NT2/D1 (cell line): ENCODE results near the gene HSF5.

Experiments used
- DNase-seq: peaks from one replicate; pipeline ENCODE4 v3.0.0-alpha.2; 2011; ENCODE audit warnings: low read depth, low spot score
- H3K27me3 ChIP-seq: 2 replicates; pipeline ENCODE4 v1.6.0; 2011; ENCODE audit warnings: mild to moderate bottlenecking; ENCODE audit not compliant: insufficient read length, insufficient read depth
- H3K36me3 ChIP-seq: 2 replicates; pipeline ENCODE4 v1.6.1; 2011; ENCODE audit warnings: mild to moderate bottlenecking, low read length, mixed read lengths; ENCODE audit not compliant: insufficient read depth, insufficient read length
- H3K4me1 ChIP-seq: 2 replicates; pipeline ENCODE4 v1.5.1; 2011; ENCODE audit not compliant: insufficient read depth, insufficient read length
- H3K4me3 ChIP-seq: 2 replicates; pipeline ENCODE4 v1.5.1; 2011; ENCODE audit warnings: low read depth; ENCODE audit not compliant: insufficient read length
- H3K9ac ChIP-seq: 2 replicates; pipeline ENCODE4 v1.6.0; 2011; ENCODE audit warnings: low read depth; ENCODE audit not compliant: insufficient read length
- H3K9me3 ChIP-seq: 2 replicates; pipeline ENCODE4 v1.5.1; 2011; ENCODE audit warnings: mild to moderate bottlenecking, low read length; ENCODE audit not compliant: insufficient read depth
- SUZ12 ChIP-seq: IDR thresholded peaks from 2 replicates; pipeline ENCODE4 v1.6.1; 2011; ENCODE audit not compliant: insufficient read length, insufficient read depth; ENCODE audit errors: extremely low read depth
- YY1 ChIP-seq: IDR thresholded peaks from 2 replicates; pipeline ENCODE4 v1.6.1; 2011; ENCODE audit not compliant: insufficient read length, insufficient read depth
- ZNF274 ChIP-seq: IDR thresholded peaks from 2 replicates; pipeline ENCODE4 v1.6.1; 2011; ENCODE audit warnings: mild to moderate bottlenecking, low read depth, low read length

The HSF5 gene

DNA sequence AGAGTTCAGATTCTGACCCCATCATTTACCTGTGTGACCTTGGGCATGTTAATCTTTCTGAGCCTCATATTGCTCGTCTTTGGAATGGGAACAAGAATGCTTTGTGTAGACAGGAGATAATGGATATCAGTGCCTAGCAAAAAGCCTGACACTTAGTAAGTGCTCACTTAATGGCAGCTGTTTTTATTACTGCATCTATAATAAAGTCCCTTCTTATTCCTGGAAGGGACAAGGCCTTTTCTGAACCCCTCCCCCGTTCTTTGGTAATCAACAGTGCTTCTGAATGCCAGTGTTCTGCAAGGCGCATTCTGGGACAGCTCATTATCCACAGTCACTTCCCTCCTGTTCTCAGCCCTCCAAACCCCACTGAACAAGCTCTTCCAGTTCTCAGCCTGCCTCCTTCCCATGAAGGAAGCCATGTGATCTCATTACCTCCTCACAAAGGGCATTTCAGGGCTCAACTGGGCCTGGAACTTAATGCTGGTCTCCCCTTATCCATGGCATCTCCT, 111.1 kb downstream of the HSF5 start:
- no peak for DNase-seq
- TF ChIP-seq ZNF274, result no peak
- TF ChIP-seq SUZ12, result no peak
- peaks cover 14% of the 10 kb centered on the region for H3K4me1 ChIP-seq
- H3K4me3 ChIP-seq, result no peak overlapping the region
- peaks cover 10% of the 10 kb centered on the region for H3K36me3 ChIP-seq
- H3K27me3 ChIP-seq, result no peaks in the 10 kb centered on the region
- no peak overlapping the region for H3K9ac ChIP-seq
- no peaks in the 10 kb centered on the region for H3K9me3 ChIP-seq

DNA sequence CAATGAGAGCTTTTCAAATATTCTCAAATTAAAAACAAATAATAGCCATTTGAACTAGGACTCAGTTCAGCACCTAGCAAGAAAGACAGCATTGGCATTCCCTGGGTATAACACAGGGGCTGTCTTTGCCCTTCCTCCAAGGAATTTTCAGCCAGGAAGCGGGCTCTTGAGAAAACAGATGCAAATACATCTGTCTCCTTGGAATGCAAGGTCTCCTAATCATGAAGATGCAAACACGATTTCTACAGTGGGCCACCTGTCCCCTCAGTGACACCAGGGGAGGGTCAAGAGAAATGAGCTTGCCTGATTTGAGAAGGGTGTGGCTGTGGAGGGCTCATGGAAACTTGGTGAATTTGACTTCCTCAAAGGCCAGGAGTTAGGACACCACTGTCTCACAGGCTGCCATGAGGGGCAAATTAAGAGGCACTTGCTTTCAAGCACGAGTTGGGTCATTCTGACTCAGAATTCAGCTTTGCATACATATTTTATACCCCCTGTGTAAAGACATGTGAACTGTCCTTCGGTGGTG, 111.7 kb downstream of the HSF5 start:
- Histone ChIP-seq H3K36me3 (peaks cover 12% of the 10 kb centered on the region), H3K27me3 (no peaks in the 10 kb centered on the region), H3K9me3 (no peaks in the 10 kb centered on the region), H3K9ac (no peak overlapping the region), H3K4me1 (peaks cover 14% of the 10 kb centered on the region), H3K4me3 (no peak overlapping the region)
- TF ChIP-seq SUZ12, result no peak
- no peak for TF ChIP-seq YY1
- TF ChIP-seq ZNF274, result no peak
- no peak for DNase-seq

DNA sequence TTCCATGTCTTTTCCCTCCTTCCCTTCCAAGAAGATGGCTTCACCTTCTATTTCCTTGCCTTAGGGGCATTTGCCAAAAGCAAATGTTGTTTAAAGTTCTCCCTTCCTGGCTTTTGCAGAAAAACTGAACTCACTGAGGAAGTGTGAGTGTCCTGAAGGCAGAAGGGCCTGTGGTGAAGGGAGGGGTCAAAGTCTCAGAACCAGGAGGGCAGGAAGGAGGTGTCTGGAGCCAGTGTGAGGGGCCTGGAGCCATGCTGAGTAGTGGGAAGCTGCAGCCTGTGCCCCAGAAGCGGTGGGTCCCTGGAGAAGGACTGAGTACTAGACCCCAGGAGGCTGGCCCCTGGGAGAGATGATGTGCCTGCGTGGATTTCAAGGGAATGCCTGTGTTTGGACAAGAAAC, 112.4 kb downstream of the HSF5 start:
- H3K9ac ChIP-seq, result no peak overlapping the region
- no peak overlapping the region for H3K4me3 ChIP-seq
- DNase-seq, result no peak
- peaks cover 18% of the 10 kb centered on the region for H3K36me3 ChIP-seq
- H3K4me1 ChIP-seq, result peaks cover 16% of the 10 kb centered on the region
- no peaks in the 10 kb centered on the region for H3K9me3 ChIP-seq
- TF ChIP-seq YY1 (no peak), SUZ12 (no peak), ZNF274 (no peak)
- no peaks in the 10 kb centered on the region for H3K27me3 ChIP-seq

DNA sequence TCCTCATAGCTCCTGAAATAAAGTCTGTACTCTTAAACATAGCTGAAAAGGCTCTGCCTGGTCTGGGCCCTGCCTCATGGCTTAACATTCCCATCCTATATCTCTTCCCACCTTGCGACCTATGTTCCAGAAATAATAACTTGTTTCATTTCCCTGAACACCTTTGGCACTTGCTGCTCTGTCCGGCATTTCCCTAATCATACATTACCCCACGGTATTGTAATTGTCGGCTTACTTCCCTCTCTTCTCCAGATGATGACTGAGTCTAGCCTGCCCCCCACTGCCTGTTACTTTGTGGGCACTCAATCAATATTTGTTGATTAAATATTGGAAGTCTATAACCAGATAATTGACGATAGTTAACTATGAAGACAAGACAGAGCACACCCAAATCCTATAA, 113.0 kb downstream of the HSF5 start:
- Histone ChIP-seq H3K27me3 (no peaks in the 10 kb centered on the region), H3K36me3 (peaks cover 23% of the 10 kb centered on the region), H3K9me3 (no peaks in the 10 kb centered on the region), H3K9ac (no peak overlapping the region), H3K4me3 (no peak overlapping the region), H3K4me1 (peaks cover 16% of the 10 kb centered on the region)
- TF ChIP-seq ZNF274, result no peak
- TF ChIP-seq SUZ12, result no peak
- no peak for TF ChIP-seq YY1
- no peak for DNase-seq

DNA sequence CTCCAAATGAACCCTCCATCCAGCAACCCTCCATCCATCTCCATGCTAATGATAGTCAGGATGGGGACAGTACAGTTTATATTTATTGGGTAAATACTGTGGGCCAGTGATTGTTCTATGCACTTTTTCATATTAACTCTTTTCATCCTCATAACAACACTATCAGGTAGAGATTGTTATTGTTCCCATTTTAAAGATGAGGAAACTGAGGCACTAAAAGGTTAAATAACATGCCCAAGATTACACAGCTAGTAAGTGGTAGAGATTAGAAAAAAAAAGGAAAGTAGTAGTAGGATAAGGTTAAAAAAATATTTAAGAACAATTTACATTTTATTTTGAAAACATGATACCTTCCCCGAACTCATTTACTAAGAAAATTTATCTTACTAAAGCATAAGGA, 114.3 kb downstream of the HSF5 start:
- DNase-seq, result no peak
- H3K4me1 ChIP-seq, result peaks cover 16% of the 10 kb centered on the region
- no peaks in the 10 kb centered on the region for H3K27me3 ChIP-seq
- H3K9me3 ChIP-seq, result no peaks in the 10 kb centered on the region
- peaks cover 31% of the 10 kb centered on the region for H3K36me3 ChIP-seq
- no peak overlapping the region for H3K9ac ChIP-seq
- no peak for TF ChIP-seq YY1
- no peak for TF ChIP-seq SUZ12
- TF ChIP-seq ZNF274, result no peak
- no peak overlapping the region for H3K4me3 ChIP-seq

DNA sequence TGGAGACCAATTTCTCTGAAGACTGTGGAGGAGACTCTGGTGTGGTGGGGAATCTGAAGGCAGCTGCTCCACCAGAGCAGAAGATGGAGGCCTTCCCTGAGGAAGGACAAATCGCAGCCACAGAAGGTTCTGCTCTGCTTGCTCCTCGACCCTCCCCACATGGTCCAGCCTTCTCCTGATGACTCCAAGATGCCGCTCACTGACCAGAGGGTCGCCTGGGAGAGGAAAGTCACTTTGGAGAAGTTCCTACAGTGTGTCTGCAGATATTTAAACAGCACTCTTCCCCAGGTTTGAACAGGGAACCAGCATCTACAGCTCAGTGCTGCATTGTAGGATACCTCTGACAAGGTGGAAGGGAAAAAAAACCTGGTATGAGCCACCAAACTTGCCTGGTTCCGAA, 115.2 kb downstream of the HSF5 start:
- no peak overlapping the region for H3K4me3 ChIP-seq
- TF ChIP-seq ZNF274, result no peak
- no peak for TF ChIP-seq YY1
- TF ChIP-seq SUZ12, result no peak
- H3K27me3 ChIP-seq, result no peaks in the 10 kb centered on the region
- no peak overlapping the region for H3K9ac ChIP-seq
- H3K9me3 ChIP-seq, result no peaks in the 10 kb centered on the region
- peaks cover 34% of the 10 kb centered on the region for H3K36me3 ChIP-seq
- H3K4me1 ChIP-seq, result peaks cover 16% of the 10 kb centered on the region
- no peak for DNase-seq

DNA sequence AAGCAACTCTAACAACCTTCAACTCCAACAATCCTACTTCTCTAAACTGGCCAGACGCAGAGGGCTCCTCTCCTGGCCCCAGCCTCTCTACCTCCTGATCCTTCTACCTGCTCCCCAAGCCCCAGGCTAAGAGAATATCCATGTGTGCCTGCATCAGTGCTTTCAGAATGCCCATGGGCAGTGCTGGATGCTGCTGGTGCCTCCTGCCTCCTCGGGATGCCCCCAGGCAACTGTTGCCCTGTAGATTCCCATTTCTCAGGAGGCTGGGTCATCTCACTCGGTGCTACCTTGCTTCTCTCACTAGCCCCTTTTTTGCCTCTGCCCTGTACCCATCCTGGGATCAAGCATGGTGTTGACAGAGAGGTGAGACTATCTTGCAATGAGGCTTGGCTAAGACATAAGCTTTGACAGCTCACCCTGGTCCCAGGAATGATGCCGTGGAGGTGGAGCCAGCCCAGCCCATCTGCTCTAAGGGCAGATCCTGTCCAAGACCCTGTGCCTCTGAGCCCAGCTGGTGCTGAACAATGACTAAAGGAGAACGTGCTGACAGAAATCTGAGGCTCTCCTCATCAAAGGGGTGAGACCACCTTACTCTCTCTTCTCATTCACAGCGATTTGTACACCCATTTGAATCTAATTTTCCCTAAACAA, 116.8 kb downstream of the HSF5 start:
- H3K27me3 ChIP-seq, result no peaks in the 10 kb centered on the region
- DNase-seq, result no peak
- H3K36me3 ChIP-seq, result peaks cover 43% of the 10 kb centered on the region
- no peak overlapping the region for H3K4me3 ChIP-seq
- H3K4me1 ChIP-seq, result peaks cover 7% of the 10 kb centered on the region
- TF ChIP-seq ZNF274, result no peak
- TF ChIP-seq SUZ12, result no peak
- TF ChIP-seq YY1, result no peak
- no peak overlapping the region for H3K9ac ChIP-seq
- H3K9me3 ChIP-seq, result no peaks in the 10 kb centered on the region
